Glutamatergic neuron (in vitro differentiated cells): ENCODE measurements around the gene DOK5. TPM values are rescaled to one million over a fixed set of nuclear protein-coding genes. Genes with fewer than 3 reads are reported as not detected.

ENCODE experiments used
- DNase-seq: peaks from one replicate; pipeline ENCODE4 v3.0.0; 2022
- H3K27ac Mint-ChIP-seq: one replicate; pipeline ENCODE4 v1.8.0; 2020; ENCODE audit warnings: mild to moderate bottlenecking, mixed read lengths, inconsistent platforms; ENCODE audit not compliant: unreplicated experiment
- H3K27me3 Mint-ChIP-seq: one replicate; pipeline ENCODE4 v1.8.0; 2020; ENCODE audit warnings: mild to moderate bottlenecking, moderate library complexity, mixed read lengths, inconsistent platforms; ENCODE audit not compliant: unreplicated experiment
- H3K36me3 Mint-ChIP-seq: one replicate; pipeline ENCODE4 v1.8.0; 2020; ENCODE audit warnings: mild to moderate bottlenecking, mixed read lengths, inconsistent platforms; ENCODE audit not compliant: unreplicated experiment
- H3K4me1 Mint-ChIP-seq: one replicate; pipeline ENCODE4 v1.8.0; 2020; ENCODE audit warnings: mild to moderate bottlenecking, low read depth, mixed read lengths, inconsistent platforms; ENCODE audit not compliant: unreplicated experiment
- H3K4me3 Mint-ChIP-seq: one replicate; pipeline ENCODE4 v1.8.0; 2020; ENCODE audit warnings: mild to moderate bottlenecking, mixed read lengths, inconsistent platforms; ENCODE audit not compliant: unreplicated experiment
- H3K9me3 Mint-ChIP-seq: one replicate; pipeline ENCODE4 v1.8.0; 2020; ENCODE audit warnings: mild to moderate bottlenecking, moderate library complexity, mixed read lengths, inconsistent platforms; ENCODE audit not compliant: unreplicated experiment
- total RNA-seq: library from RNA; stranded (reverse); fragmentation: NEBNext Ultra II Directional; extraction: Animal tissue kit (Norgen Biotek cat#: 25700); gene quantifications from one replicate; pipeline ENCODE4 v1.2.1, GENCODE V29; 2021; ENCODE audit not compliant: unreplicated experiment
- TF ChIP-seq, protein P1 (sequence below): fragments of 200-600 bp; sonication (generic); IDR thresholded peaks from one replicate; pipeline ENCODE4 v1.5.0; 2021; ENCODE audit not compliant: partially characterized antibody, unreplicated experiment

Gene DOK5
- total RNA-seq, 1 donor from 2014 or later: 30.8 TPM

DNA sequence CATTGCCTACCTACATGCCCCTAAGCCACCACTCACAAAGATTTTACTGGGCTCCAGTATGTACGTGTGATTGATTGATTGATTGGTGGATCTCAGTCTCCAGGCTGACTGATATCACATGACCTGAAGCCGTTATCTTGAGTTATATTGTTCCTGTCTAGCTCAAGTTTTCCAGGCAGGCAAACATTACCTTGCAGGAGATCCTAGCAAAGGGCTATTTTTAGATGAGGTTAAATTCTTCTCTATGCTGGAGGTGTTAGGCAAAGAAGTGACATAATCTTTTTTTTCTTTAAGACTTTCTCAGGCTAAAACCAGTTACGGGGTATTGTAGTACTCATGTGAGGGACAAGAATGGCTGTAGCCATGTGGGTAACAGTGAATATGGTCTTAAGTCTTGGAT is 125.2 kb downstream of the DOK5 start:
- no peak overlapping the region for H3K27ac Mint-ChIP-seq
- no peak overlapping the region for H3K4me3 Mint-ChIP-seq
- no peak for DNase-seq
- peaks cover 4% of the 10 kb centered on the region for H3K9me3 Mint-ChIP-seq
- H3K36me3 Mint-ChIP-seq: peaks cover 8% of the 10 kb centered on the region
- no peaks in the 10 kb centered on the region for H3K27me3 Mint-ChIP-seq
- TF ChIP-seq, protein P1, sequence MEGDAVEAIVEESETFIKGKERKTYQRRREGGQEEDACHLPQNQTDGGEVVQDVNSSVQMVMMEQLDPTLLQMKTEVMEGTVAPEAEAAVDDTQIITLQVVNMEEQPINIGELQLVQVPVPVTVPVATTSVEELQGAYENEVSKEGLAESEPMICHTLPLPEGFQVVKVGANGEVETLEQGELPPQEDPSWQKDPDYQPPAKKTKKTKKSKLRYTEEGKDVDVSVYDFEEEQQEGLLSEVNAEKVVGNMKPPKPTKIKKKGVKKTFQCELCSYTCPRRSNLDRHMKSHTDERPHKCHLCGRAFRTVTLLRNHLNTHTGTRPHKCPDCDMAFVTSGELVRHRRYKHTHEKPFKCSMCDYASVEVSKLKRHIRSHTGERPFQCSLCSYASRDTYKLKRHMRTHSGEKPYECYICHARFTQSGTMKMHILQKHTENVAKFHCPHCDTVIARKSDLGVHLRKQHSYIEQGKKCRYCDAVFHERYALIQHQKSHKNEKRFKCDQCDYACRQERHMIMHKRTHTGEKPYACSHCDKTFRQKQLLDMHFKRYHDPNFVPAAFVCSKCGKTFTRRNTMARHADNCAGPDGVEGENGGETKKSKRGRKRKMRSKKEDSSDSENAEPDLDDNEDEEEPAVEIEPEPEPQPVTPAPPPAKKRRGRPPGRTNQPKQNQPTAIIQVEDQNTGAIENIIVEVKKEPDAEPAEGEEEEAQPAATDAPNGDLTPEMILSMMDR: no peak
- H3K4me1 Mint-ChIP-seq: peaks cover 12% of the 10 kb centered on the region

GRCh38 chr20:54601831-54602515 is 126.6 kb downstream of the DOK5 start:
- peaks cover 8% of the 10 kb centered on the region for H3K36me3 Mint-ChIP-seq
- H3K27me3 Mint-ChIP-seq: no peaks in the 10 kb centered on the region
- H3K4me3 Mint-ChIP-seq: no peak overlapping the region
- H3K4me1 Mint-ChIP-seq: peaks cover 23% of the 10 kb centered on the region
- H3K9me3 Mint-ChIP-seq: peaks cover 4% of the 10 kb centered on the region
- TF ChIP-seq, protein P1: no peak
- H3K27ac Mint-ChIP-seq: no peak overlapping the region
- no peak for DNase-seq

DNA sequence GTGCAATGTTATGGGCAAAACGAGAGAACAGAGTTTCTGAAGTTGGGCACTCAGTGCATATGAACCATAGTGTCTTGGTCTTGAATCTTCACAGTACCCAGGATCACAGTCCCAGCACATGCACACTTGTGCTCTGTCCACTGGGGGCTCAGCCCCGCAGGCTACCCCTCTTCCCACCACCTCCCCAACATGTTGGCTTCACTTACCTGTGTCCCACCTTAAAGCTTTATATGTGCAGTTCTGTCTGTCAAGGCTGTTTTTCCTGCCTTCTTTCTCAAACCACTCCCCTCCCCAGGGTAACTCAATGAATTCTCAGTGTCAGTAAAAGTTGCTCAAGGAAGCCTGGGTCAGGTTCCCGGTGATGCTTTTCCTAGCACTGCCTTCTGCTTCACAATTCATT is 129.9 kb downstream of the DOK5 start:
- Mint-ChIP-seq H3K4me3 (no peak overlapping the region), H3K27ac (peak overlapping the region; percentile 78), H3K36me3 (no peaks in the 10 kb centered on the region), H3K27me3 (no peaks in the 10 kb centered on the region), H3K4me1 (peaks cover 22% of the 10 kb centered on the region), H3K9me3 (peaks cover 2% of the 10 kb centered on the region)
- DNase-seq: no peak
- TF ChIP-seq, protein P1: no peak

DNA sequence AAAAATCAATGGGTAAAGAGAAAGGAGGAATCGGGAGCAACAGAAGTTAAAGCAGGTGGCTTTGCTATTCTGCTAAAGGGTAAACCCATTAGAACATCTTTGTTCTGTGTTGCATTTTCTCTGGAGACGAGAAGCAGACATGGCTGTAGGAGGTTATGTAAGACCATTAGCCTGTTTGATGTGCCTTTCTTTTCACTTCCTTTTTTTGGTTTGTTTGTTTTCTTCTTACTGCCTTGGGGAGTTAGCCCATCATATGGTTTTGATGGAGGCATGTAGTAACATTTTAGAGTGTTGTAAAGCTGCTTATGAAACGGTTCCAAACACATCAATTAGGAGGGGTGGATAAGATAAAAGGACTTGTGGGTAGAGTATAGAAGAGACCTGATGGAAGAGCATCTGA is 131.0 kb downstream of the DOK5 start:
- H3K36me3 Mint-ChIP-seq: no peaks in the 10 kb centered on the region
- peak overlapping the region; percentile 78 for H3K27ac Mint-ChIP-seq
- peaks cover 20% of the 10 kb centered on the region for H3K4me1 Mint-ChIP-seq
- no peak for DNase-seq
- H3K9me3 Mint-ChIP-seq: no peaks in the 10 kb centered on the region
- no peaks in the 10 kb centered on the region for H3K27me3 Mint-ChIP-seq
- TF ChIP-seq, protein P1: no peak
- H3K4me3 Mint-ChIP-seq: peak overlapping the region; percentile 6

GRCh38 chr20:54608039-54608745 is 132.8 kb downstream of the DOK5 start:
- Mint-ChIP-seq H3K27me3 (peaks cover 1% of the 10 kb centered on the region), H3K4me1 (peaks cover 29% of the 10 kb centered on the region), H3K4me3 (no peak overlapping the region), H3K9me3 (no peaks in the 10 kb centered on the region), H3K36me3 (no peaks in the 10 kb centered on the region), H3K27ac (no peak overlapping the region)
- DNase-seq: no peak
- TF ChIP-seq, protein P1: no peak
